NCI-H2107 treated with DMSO at 0.1 percent for 48 hours (cell line): ENCODE measurements around the gene NKX1-1.

Source experiments
- DNase-seq: peaks from one replicate; lab custom pipeline; 2025; ENCODE audit not compliant: unreplicated experiment; lab: John Stamatoyannopoulos, UW

NKX1-1 gene

DNA sequence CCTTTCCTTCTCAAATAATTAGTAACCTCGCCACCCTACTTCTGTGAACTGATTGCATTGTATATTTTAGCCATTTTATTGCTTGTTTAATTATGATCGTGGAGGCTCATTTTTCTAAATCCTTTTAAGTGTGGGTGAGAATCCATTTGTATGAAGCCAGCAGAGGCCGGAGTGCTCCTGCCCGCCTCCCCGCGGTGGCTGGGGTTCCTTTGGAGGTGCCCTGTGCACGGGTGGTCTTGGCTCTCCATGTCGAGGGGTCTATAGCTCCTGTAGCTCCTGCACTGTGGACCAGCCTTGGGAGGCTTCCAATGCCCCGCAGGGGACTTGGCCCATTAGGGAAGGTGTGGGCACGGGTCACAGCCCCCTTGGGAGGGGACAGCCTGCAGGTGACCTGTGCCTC lies 44.2 kb downstream of the NKX1-1 start:
- no peak for DNase-seq

DNA sequence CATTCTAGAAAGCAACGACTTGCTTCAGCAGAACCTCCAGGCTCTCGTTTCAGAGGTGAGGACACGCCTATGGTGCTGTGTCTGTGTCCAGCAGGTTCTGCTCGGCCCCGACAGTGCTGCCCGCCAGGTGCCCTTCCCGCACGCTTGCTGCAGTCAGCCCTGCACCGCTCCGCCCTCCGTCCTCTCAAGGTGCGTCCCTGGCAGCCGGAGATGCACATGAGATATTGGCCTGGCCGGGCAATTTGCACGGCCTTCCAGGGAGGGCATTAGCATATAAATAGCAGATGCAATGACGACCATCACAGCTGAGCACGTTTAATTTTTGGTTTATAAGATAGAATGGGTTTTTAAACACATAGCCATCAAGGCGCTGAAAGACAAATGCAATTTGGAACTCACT lies 44.8 kb downstream of the NKX1-1 start:
- DNase-seq = no peak

DNA sequence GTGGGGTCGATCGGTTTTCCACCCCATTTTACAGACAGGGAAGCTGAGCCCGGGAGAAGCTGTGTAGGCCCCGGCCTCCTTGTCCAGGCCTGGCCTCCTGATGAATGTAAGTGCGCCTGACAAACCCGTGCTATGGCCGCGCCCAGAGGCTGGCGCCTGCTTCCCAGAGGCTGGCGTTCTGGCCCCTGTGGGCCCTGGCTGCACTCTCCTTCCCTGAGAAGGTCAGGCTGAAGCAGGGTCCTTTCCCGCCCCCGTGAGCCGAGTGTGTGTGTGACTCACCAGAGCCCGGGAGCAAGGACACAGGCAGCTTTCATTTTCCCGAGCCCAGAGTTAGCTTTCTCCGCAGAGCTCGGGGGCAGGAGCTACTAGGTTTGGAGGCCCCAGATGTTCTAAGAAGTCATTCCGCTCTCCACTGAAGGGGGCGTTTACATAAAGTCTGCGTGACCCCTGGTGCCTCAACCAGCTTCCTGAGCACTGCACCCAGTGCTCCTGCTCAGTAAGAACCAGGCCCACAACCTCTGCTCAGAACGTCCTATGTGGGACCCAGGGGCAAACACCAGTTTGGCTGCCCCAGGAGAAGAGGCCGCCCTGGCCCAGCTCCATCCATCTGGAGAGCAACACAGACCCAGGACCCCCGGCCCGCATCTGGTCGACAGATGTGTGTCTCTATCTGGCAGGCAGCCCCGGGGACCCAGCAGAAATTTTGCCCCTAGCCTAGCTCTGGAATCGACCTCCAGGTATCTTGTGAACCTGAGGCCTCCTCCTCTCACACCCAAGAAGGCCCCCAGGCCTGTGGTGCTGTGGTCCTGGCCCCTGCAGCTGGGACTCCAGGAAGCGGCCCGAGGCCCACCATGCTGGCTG lies 45.6 kb downstream of the NKX1-1 start:
- no peak for DNase-seq

DNA sequence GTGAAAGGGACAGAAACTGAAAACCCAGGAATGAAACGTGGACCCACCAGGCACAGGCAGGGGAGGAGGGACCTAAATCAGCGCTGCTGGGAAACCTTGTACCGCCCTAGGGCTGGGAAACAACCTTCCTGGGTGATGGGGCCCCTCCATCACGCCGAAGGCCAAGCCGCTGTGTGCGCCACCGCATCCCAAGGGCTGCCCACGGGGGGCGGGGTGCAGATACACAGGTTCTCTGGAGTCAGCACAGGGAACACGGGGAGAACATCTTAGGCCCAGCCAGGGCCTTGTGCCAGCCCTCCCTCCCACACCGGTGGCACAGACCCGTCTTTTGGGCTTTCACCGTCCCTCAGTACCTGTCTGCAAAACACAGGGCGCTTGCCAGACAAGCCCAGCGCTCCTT lies 46.3 kb downstream of the NKX1-1 start:
- DNase-seq = no peak

DNA sequence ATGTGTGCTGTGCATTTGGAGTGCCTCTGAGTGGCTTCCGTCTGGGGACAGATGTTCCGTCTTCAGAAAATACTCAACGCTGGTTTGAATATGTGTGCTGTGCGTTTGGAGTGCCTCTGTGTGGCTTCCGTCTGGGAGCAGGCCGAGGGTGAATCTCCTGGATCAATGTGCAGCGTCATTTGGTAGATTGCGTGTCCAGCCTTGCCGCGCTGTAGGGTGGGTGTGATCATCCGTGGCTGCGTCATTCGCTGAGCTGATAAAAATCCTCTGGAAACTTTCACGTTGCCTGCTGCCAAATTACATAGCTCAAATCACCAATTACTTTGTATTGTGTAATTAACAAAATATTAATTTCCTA lies 47.1 kb downstream of the NKX1-1 start:
- no peak for DNase-seq

DNA sequence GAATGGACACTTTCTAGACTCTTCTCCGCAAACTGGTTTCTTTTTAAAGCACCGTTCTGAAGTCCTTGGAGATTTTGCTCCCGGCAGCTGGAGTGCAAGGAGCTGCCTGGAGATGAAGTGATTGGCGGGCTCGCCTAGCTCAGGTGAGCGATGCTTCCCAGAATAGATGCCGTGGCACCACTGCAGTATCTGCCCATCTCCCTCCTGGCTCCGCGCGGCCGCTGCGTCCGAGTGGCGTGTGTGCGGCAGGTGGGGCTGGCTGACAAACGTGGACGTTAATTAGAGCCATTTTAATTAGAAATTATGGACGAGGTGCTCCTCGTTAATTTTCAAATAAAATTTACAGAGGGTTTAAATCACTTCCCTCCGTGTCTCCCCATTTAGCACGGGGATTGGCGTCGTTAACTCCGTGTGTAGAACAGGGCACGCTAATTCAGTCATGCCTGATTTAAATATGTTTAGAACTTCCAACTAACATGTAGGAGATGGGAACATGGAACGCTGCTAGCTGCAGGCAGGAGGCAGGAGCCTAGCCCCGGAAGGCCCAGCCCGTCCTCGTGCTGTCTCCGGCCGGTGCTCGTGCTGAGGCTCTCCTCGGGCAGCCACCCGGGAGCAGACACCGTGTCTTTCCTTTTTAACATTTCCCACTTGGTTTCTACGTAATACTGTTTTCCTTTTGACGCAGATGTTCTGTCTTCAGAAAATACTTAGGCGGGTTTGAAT lies 47.7 kb downstream of the NKX1-1 start:
- no peak for DNase-seq

DNA sequence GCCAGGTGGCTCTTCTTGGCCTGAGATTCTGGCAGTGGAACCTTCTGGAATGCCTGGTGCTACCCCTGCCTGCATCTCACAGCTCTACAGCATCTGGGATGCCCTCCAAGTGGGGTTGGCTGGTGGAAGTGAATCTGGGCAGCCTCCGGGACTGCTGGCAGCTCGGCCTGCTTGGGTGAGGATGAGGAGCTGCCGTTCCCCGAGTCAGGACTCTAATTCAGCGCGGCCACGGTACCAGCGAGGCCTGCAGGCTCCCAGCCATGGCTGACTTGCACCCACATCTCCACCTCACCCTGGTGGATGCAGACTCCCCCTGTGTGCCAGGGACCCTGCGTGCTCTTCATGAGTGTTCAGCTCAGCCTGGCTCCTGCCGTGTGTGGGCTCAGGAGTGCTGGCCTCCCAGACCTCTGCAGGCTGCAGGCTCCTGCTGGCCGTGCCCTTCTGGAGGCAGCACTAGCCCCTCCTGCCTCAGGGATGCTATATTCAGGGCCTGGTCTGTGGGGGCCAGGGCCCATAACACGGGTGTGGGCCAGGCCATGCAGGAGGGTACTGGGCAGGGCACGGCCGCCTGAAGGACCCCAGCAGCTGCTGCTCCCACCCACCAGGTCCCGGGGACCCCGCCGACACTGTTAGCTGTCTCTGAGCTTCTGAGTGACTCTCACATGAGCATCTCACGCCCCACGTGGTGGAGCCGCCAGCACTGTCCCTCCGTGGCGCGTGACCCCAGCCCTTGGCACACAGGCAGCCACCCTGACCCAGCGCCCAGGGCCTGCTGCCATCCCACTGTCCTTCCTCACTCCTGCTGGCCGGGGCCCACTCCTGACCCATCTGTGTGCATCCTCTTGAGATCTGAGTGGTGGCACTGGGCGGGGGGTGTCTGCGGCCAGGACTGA lies 48.6 kb downstream of the NKX1-1 start:
- no peak for DNase-seq

DNA sequence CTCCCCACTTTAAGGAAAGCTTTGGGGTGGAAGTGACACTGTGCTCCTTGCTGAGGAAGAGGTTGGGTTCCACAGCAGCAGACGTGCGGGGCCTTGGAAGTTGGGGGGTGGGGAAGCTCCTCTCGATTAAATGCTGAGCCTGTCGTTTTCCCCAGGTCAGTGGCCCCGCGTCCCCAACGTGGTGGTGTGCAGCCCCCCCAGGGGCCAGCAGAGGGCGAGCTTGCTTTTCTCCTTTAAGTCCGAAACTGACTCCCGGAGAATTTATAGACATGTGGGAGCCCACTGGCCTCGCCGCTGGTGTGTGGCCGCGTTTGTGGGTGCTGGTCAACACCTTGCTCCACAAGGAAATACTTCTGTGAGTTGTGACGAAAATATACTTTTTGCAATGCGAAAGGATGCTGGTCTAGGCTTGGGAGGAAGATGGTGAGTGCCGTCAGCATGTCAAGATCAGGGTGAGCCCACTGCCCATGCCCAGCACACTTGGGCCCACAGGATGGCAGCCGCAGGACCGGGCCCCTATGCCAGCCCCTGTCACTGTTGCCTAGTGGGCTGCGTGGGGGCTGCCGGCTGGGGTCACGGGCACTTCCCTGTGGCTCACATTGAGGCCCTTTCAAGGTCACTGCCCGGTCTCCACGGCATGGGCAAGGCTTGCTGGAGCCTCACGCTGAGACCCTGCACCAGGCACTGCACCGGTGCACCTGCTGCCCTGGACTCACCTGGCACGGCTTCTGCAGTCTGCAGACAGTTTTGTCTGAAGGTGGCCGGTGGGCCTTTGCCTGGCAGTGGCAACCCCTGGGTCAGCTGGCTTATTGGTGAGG lies 49.9 kb downstream of the NKX1-1 start:
- no peak for DNase-seq

DNA sequence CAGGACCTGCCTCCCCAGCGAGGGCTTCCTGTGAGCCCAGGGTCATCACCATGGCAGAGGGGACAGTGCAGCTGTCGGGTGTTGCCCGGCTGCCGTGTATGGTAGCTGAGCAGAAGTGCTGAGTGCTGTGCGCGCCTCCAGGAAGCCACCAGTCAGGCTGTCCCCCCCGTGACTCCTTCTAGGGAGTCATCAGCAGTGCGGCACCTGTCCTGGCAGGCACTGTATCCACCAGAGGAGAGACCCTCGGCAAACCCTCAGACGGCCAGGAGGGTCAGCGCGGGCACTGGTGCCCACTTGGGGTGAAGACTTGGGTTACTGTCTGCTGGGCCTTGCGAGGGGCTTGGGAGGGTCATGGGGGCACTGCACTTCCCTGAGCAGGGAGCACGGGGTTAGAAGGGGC lies 50.9 kb downstream of the NKX1-1 start:
- DNase-seq = no peak

DNA sequence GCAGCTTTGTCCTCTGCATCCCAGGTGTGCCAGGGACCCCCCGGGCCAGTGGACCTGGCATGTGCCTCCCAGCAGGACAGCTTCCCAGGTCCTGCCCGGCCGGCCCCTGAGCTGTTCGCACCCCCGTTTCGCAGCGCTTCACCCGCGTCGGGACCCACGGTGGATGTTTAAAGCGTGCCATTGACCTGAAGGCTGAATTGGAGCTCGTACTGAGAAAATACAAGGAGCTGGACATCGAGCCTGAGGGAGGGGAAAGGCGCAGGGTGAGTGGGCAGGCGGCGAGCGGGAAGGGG lies 51.3 kb downstream of the NKX1-1 start:
- DNase-seq = no peak

DNA sequence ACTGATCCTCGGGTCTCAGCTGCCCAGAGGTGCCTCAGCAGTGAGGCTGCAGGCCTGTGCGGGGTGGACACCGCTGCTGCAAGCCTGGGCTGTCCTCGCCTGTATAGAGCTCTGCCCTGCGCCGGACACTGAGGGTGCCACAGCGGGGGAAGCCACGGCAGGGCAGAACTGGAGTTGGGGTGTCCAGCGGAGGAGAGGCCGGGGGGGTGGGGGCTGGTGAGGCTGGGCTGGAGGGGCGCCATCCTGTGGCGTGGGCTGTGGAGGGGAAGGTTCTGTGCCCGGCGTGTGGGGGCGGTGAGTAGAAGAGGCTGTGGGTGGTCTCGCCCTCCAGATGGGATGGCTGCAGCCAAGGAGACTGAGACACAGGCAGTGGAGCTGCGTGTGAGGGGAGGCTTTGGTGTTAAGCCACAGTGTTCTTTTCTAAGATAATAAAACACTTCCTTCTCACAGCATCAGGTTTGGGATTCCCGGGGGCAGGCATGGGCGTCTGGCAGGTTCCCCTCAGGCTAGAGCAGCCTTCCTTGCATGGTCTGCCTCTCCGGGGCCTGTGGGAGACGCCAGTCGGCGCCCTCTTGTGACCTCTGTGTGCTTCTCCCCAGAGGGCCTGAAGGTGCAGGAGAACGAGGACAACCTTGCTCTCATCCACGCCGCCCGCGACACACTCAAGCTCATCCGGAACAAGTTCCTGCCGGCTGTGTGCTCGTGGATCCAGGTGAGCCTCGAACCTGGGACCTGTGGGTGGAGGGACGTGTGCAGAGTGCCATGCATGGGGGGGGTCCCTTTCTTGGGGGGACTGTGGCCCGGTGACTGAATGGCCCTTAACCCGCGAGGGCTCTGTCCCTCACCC lies 51.9 kb downstream of the NKX1-1 start:
- DNase-seq = no peak

DNA sequence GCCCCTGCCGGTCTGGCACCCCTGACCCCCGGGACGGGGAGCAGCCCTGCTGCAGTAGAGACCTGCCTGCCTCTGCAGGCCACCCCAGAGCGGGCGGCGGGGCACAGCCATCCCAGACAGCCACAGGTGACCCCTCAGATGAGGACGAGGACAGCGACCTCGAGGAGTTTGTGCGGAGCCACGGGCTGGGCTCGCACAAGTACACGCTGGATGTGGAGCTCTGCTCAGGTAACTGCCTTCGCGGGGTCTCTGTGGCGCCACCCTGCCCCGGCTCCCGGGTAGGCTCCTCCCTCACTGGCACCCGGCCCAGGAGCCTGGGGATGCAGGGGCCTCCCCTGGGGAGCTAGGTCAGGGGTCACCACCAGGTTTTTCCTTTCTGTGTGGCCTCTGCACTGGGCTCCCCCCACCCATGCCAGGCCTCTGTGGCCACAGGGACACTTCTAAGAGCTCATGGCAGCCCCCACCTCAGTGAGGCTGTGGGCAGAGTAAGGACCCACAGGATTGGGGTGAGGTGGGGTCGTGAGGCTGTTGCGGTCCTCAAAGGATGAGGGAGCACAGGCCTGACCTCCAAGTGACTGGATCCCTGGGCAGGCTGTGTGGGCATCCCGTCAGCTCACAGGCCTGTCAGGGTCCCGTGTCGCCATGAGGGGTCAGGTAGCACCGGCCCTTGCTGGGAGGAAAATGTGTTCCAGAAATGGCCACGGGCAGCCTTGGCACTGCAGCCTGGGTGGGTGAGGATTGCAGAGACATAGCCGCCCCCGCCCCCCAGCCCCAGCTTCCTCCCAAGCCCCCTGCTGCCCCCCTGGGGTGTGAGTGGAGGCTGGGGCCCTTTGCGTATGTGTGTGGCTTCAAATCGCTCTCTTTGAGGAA lies 52.8 kb downstream of the NKX1-1 start:
- no peak for DNase-seq
